KOPT-K1 (cell line): Measurements from ENCODE around the gene GABBR2.

ENCODE experiments used
- H3K27ac ChIP-seq: fragments of 200-600 bp; sonication (generic); 2 replicates; pipeline ENCODE4 v1.5.1; 2016; ENCODE audit warnings: antibody characterized with exemption, mild to moderate bottlenecking, low read depth, low read length; ENCODE audit not compliant: poor library complexity, severe bottlenecking
- H3K36me3 ChIP-seq: fragments of 200-600 bp; sonication (generic); 2 replicates; pipeline ENCODE4 v1.5.1; 2017; ENCODE audit warnings: antibody characterized with exemption, mild to moderate bottlenecking, low read length, moderate library complexity; ENCODE audit not compliant: insufficient read depth
- H3K9me3 ChIP-seq: fragments of 200-600 bp; sonication (generic); 2 replicates; pipeline ENCODE4 v1.5.1; 2017; ENCODE audit warnings: antibody characterized with exemption, low read length, mild to moderate bottlenecking; ENCODE audit not compliant: insufficient read depth, poor library complexity, severe bottlenecking

Gene GABBR2

GRCh38 chr9:98708933-98709911 lies at the start of gene GABBR2:
GABBR2 (minus strand) TSS chr9:98708935; CDS start chr9:98708737, 198 bp downstream.
- Histone ChIP-seq H3K36me3 (no peaks in the 10 kb centered on the region), H3K27ac (no peak within 1 kb of the TSS), H3K9me3 (no peaks in the 10 kb centered on the region)

GRCh38 chr9:98755006-98755618 lies 46.4 kb upstream of the GABBR2 start:
- H3K27ac ChIP-seq: no peak overlapping the region
- peaks cover 15% of the 10 kb centered on the region for H3K9me3 ChIP-seq
- H3K36me3 ChIP-seq: no peaks in the 10 kb centered on the region

- no peaks in the 10 kb centered on the region for H3K36me3 ChIP-seq
These were observed 42.5 kb upstream of the GABBR2 start for GRCh38 chr9:98751210-98751609.

GRCh38 chr9:98750364-98751060 lies 41.8 kb upstream of the GABBR2 start:
- no peaks in the 10 kb centered on the region for H3K9me3 ChIP-seq
- H3K36me3 ChIP-seq: no peaks in the 10 kb centered on the region
- H3K27ac ChIP-seq: no peak overlapping the region

More at GRCh38 chr9:98751210-98751609, 42.5 kb upstream of the GABBR2 start:
- Histone ChIP-seq H3K27ac (no peak overlapping the region), H3K9me3 (no peaks in the 10 kb centered on the region)

- H3K27ac ChIP-seq: no peak overlapping the region
- no peaks in the 10 kb centered on the region for H3K36me3 ChIP-seq
- H3K9me3 ChIP-seq: no peaks in the 10 kb centered on the region
These were observed 38.7 kb upstream of the GABBR2 start for GRCh38 chr9:98747476-98747875.

- Histone ChIP-seq H3K27ac (no peak overlapping the region), H3K9me3 (no peaks in the 10 kb centered on the region), H3K36me3 (no peaks in the 10 kb centered on the region)
These were observed 36.7 kb upstream of the GABBR2 start for GRCh38 chr9:98745470-98745869.

- Histone ChIP-seq H3K36me3 (no peaks in the 10 kb centered on the region), H3K27ac (no peak overlapping the region), H3K9me3 (no peaks in the 10 kb centered on the region)
These were observed 35.3 kb upstream of the GABBR2 start for GRCh38 chr9:98743818-98744611.

GRCh38 chr9:98743329-98743728 lies 34.6 kb upstream of the GABBR2 start:
- no peaks in the 10 kb centered on the region for H3K9me3 ChIP-seq
- H3K36me3 ChIP-seq: no peaks in the 10 kb centered on the region

GRCh38 chr9:98742325-98743280 lies 33.9 kb upstream of the GABBR2 start:
- Histone ChIP-seq H3K9me3 (no peaks in the 10 kb centered on the region), H3K36me3 (no peaks in the 10 kb centered on the region), H3K27ac (no peak overlapping the region)

More at GRCh38 chr9:98743329-98743728, 34.6 kb upstream of the GABBR2 start:
- no peak overlapping the region for H3K27ac ChIP-seq

- Histone ChIP-seq H3K36me3 (no peaks in the 10 kb centered on the region), H3K9me3 (no peaks in the 10 kb centered on the region), H3K27ac (no peak overlapping the region)
These were observed 31.6 kb upstream of the GABBR2 start for GRCh38 chr9:98740226-98740881.

GRCh38 chr9:98738741-98739140 lies 30.0 kb upstream of the GABBR2 start:
- no peak overlapping the region for H3K27ac ChIP-seq
- no peaks in the 10 kb centered on the region for H3K36me3 ChIP-seq
- no peaks in the 10 kb centered on the region for H3K9me3 ChIP-seq

GRCh38 chr9:98736226-98736625 lies 27.5 kb upstream of the GABBR2 start:
- Histone ChIP-seq H3K27ac (no peak overlapping the region), H3K36me3 (no peaks in the 10 kb centered on the region), H3K9me3 (no peaks in the 10 kb centered on the region)

GRCh38 chr9:98732801-98733200 lies 24.1 kb upstream of the GABBR2 start:
- Histone ChIP-seq H3K27ac (no peak overlapping the region), H3K36me3 (no peaks in the 10 kb centered on the region), H3K9me3 (no peaks in the 10 kb centered on the region)
